H1 (cell line): ENCODE results near the gene THRB. TPM values are rescaled to one million over a fixed set of nuclear protein-coding genes. Genes with fewer than 3 reads are reported as not detected.

ENCODE experiments used
- CTCF ChIA-PET: fragments of 300-600 bp; sonication (Branson Sonifier 250); formaldehyde crosslinking; loops from one replicate; lab custom pipeline; 2021; ENCODE audit not compliant: partially characterized antibody; lab: Charles Lee
- POLR2A ChIA-PET: fragments of 300-600 bp; sonication (Branson Sonifier 250); formaldehyde crosslinking; loops from one replicate; lab custom pipeline; 2021; ENCODE audit warnings: inconsistent platforms; ENCODE audit not compliant: partially characterized antibody; lab: Charles Lee
- DNase-seq, 2 experiments: peaks; one replicate each; pipeline versions ENCODE4 v3.0.0 to v3.0.0-alpha.2; 2010 to 2022; ENCODE audit warnings: low spot score in 2 of 2, low read depth in 1 of 2, mixed read lengths in 1 of 2
- FAIRE-seq: peaks from 2 replicates; lab custom pipeline; 2011; peaks lifted over from hg19 to GRCh38; lab: Jason Lieb, UNC
- H2AFZ ChIP-seq: 2 replicates; pipeline ENCODE4 v1.8.1; 2012; ENCODE audit warnings: low read length, inconsistent platforms
- H2AK5ac ChIP-seq: 2 replicates; pipeline ENCODE4 v1.6.1; 2013; ENCODE audit warnings: low read depth, low read length
- H2BK120ac ChIP-seq: replicated peaks from 2 replicates; pipeline ENCODE3; 2013; ENCODE audit warnings: low read depth, low read length, inconsistent platforms
- H2BK12ac ChIP-seq: 2 replicates; pipeline ENCODE4 v1.6.1; 2013; ENCODE audit warnings: low read depth, low read length
- H2BK15ac ChIP-seq: 2 replicates; pipeline ENCODE4 v1.6.1; 2013; ENCODE audit warnings: low read length
- H2BK20ac ChIP-seq: 2 replicates; pipeline ENCODE4 v1.6.1; 2013; ENCODE audit warnings: low read length
- H2BK5ac ChIP-seq: 2 replicates; pipeline ENCODE4 v1.6.1; 2013; ENCODE audit warnings: low read depth, low read length
- H3K14ac ChIP-seq: 2 replicates; pipeline ENCODE4 v1.6.1; 2013; ENCODE audit warnings: inconsistent platforms; ENCODE audit not compliant: insufficient read length
- H3K18ac ChIP-seq: 2 replicates; pipeline ENCODE4 v1.6.1; 2013; ENCODE audit warnings: low read length; ENCODE audit errors: extremely low read depth
- H3K23ac ChIP-seq: 2 replicates; pipeline ENCODE4 v1.6.1; 2013; ENCODE audit warnings: inconsistent platforms; ENCODE audit not compliant: insufficient read length
- H3K23me2 ChIP-seq: 2 replicates; pipeline ENCODE4 v1.6.1; 2013; ENCODE audit warnings: low read depth, low read length
- H3K27ac ChIP-seq: 2 replicates; pipeline ENCODE4 v1.6.1; 2011; ENCODE audit warnings: low read depth, low read length, inconsistent platforms
- H3K27me3 ChIP-seq, 4 experiments: replicated peaks in 1 of 4; 1 replicate in 1 of 4; 2 replicates in 3 of 4; pipeline versions ENCODE4 v1.6.1 to v1.8.1; 2011 to 2013; ENCODE audit warnings: low read length in 3 of 4, mild to moderate bottlenecking in 3 of 4, inconsistent platforms in 2 of 4, mixed read lengths in 2 of 4, moderate library complexity in 1 of 4; ENCODE audit not compliant: control insufficient read depth in 3 of 4, insufficient read depth in 3 of 4; ENCODE audit errors: extremely low read depth in 1 of 4
- H3K36me3 ChIP-seq, 4 experiments: 2 replicates each; pipeline versions ENCODE4 v1.6.1 to v1.8.1; 2011 to 2013; ENCODE audit warnings: mild to moderate bottlenecking in 4 of 4, low read length in 3 of 4, moderate library complexity in 2 of 4, control low read depth in 1 of 4, inconsistent platforms in 1 of 4; ENCODE audit not compliant: insufficient read depth in 4 of 4, control insufficient read depth in 2 of 4
- H3K4ac ChIP-seq: replicated peaks from 2 replicates; pipeline ENCODE3; 2013; ENCODE audit warnings: low read length, low read depth, mixed read lengths, inconsistent platforms; ENCODE audit not compliant: insufficient read length
- H3K4me1 ChIP-seq, 4 experiments: replicated peaks in 1 of 4; 1 replicate in 1 of 4; 2 replicates in 3 of 4; pipeline versions ENCODE4 v1.6.1 to v1.8.1; 2011 to 2013; ENCODE audit warnings: low read length in 3 of 4, inconsistent platforms in 2 of 4, mixed read lengths in 1 of 4; ENCODE audit not compliant: insufficient read depth in 4 of 4, control insufficient read depth in 3 of 4
- H3K4me2 ChIP-seq, 2 experiments: 2 replicates each; pipeline versions ENCODE4 v1.6.1 to v1.8.1; 2011 to 2013; ENCODE audit warnings: low read depth in 2 of 2, low read length in 2 of 2, control low read depth in 1 of 2, inconsistent platforms in 1 of 2, mild to moderate bottlenecking in 1 of 2; ENCODE audit not compliant: insufficient read depth in 1 of 2
- H3K4me3 ChIP-seq, 4 experiments: fragments of 200-600, 300-600 bp in 1 of 4; sonication (generic), shearing (Covaris generic), sonication (Bioruptor Twin) in 1 of 4; 2 replicates each; pipeline versions ENCODE4 v1.5.1 to v1.8.1; 2011 to 2016; ENCODE audit warnings: low read length in 4 of 4, low read depth in 3 of 4, control low read depth in 2 of 4, inconsistent platforms in 2 of 4, mild to moderate bottlenecking in 2 of 4, mixed read lengths in 1 of 4, moderate library complexity in 1 of 4; ENCODE audit not compliant: insufficient read depth in 2 of 4; ENCODE audit errors: extremely low read depth in 1 of 4
- H3K56ac ChIP-seq: replicated peaks from 2 replicates; pipeline ENCODE3; 2013; ENCODE audit warnings: low read depth, mild to moderate bottlenecking, mixed read lengths, low read length, inconsistent platforms; ENCODE audit not compliant: insufficient read length
- H3K79me1 ChIP-seq: 2 replicates; pipeline ENCODE4 v1.6.1; 2013; ENCODE audit warnings: low read depth, low read length, control low read depth
- H3K79me2 ChIP-seq, 2 experiments: 2 replicates each; pipeline versions ENCODE4 v1.6.1 to v1.8.1; 2012 to 2013; ENCODE audit warnings: low read length in 2 of 2, mild to moderate bottlenecking in 2 of 2, inconsistent platforms in 1 of 2; ENCODE audit not compliant: insufficient read depth in 2 of 2, control insufficient read depth in 1 of 2
- H3K9ac ChIP-seq, 4 experiments: replicated peaks in 1 of 4; 1 replicate in 1 of 4; 2 replicates in 3 of 4; pipeline versions ENCODE4 v1.6.1 to v1.8.1; 2011 to 2013; ENCODE audit warnings: low read depth in 3 of 4, low read length in 3 of 4, control low read depth in 2 of 4, mild to moderate bottlenecking in 2 of 4, moderate library complexity in 2 of 4, inconsistent platforms in 1 of 4; ENCODE audit errors: extremely low read depth in 1 of 4
- H3K9me3 ChIP-seq, 2 experiments: 2 replicates each; pipeline versions ENCODE4 v1.6.1 to v1.8.1; 2012 to 2013; ENCODE audit warnings: mild to moderate bottlenecking in 2 of 2, moderate library complexity in 2 of 2, control low read depth in 1 of 2, inconsistent platforms in 1 of 2, low read depth in 1 of 2, low read length in 1 of 2, mixed read lengths in 1 of 2; ENCODE audit not compliant: insufficient read depth in 2 of 2
- H4K20me1 ChIP-seq, 2 experiments: replicated peaks in 1 of 2; 2 replicates each; pipeline versions ENCODE3 to v1.8.1; 2011 to 2013; ENCODE audit warnings: inconsistent platforms in 2 of 2, low read length in 2 of 2, mild to moderate bottlenecking in 1 of 2; ENCODE audit not compliant: insufficient read depth in 2 of 2, control insufficient read depth in 1 of 2
- H4K5ac ChIP-seq: 2 replicates; pipeline ENCODE4 v1.6.1; 2013; ENCODE audit warnings: low read length, low read depth, mixed read lengths, inconsistent platforms; ENCODE audit not compliant: insufficient read length
- H4K8ac ChIP-seq: 2 replicates; pipeline ENCODE4 v1.8.0; 2013; ENCODE audit warnings: mild to moderate bottlenecking, moderate library complexity, low read length, inconsistent platforms; ENCODE audit not compliant: insufficient read depth; ENCODE audit errors: extremely low read depth
- H4K91ac ChIP-seq: replicated peaks from 2 replicates; pipeline ENCODE3; 2013; ENCODE audit warnings: low read length, mixed read lengths, inconsistent platforms; ENCODE audit not compliant: insufficient read length
- GTF2F1 ChIP-seq: IDR thresholded peaks from 2 replicates; pipeline ENCODE4 v1.6.1; 2012; ENCODE audit warnings: low read depth, low read length, improper control_type of control experiment, borderline replicate concordance
- WGBS, 2 experiments: shearing (Covaris generic) in 1 of 2; methylation state at CpG; one replicate each; pipeline versions ENCODE4 v1.1.6 to v1.1.7; 2013 to 2015; ENCODE audit warnings: low lambda C conversion rate in 2 of 2, mixed read lengths in 2 of 2, inconsistent platforms in 1 of 2, low coverage in 1 of 2, missing lambda C conversion rate in 1 of 2; ENCODE audit not compliant: insufficient replicate concordance in 2 of 2, insufficient coverage in 1 of 2, insufficient read length in 1 of 2; ENCODE audit errors: extremely low coverage in 1 of 2, missing lambda C conversion rate in 1 of 2; 5-methylcytosine and 5-hydroxymethylcytosine counted together
- polyA plus RNA-seq, 7 experiments: library from polyadenylated mRNA; depleted of rRNA in 3 of 7; stranded (reverse) in 5 of 7; unstranded in 2 of 7; fragments of >200 nt in 5 of 7; fragments of 200-250 nt in 2 of 7; gene quantifications; 1 replicate in 5 of 7; 2 replicates in 1 of 7; 4 replicates in 1 of 7; pipeline versions ENCODE4 v1.2.1 to v1.2.3, GENCODE V29; 2011 to 2013; ENCODE audit warnings: missing spikeins in 2 of 7, mixed read lengths in 2 of 7
- total RNA-seq: library from RNA; stranded (reverse); fragmentation: NEBNext Ultra II Directional; extraction: Animal tissue kit (Norgen Biotek cat#: 25700); gene quantifications from 2 replicates; pipeline ENCODE4 v1.2.1, GENCODE V29; 2021

THRB gene
- total and polyA plus RNA-seq, 2 of the 8 experiments (the other 6 are each of a cell fraction or from before 2014, with no cell fraction given): 0.98 to 3.9 TPM

GRCh38 chr3:24303057-24303754, 191.4 kb downstream of the THRB start:
- H3K9ac ChIP-seq: no peak overlapping the region
- CTCF ChIA-PET: interaction anchor here (0.6 to 1.3 kb wide), 2 partner anchors 39 to 256 kb away, joined by 3 to 5 read pairs; no protein-coding TSS in a partner anchor
- peak; percentile 36 for FAIRE-seq

More at GRCh38 chr3:24303057-24303754, 191.4 kb downstream of the THRB start:
- no peak for DNase-seq
- Histone ChIP-seq H2BK15ac (no peak overlapping the region), H3K27me3 (no peaks in the 10 kb centered on the region), H3K4me3 (no peak overlapping the region), H2AFZ (no peak overlapping the region), H3K23me2 (no peaks in the 10 kb centered on the region), H4K20me1 (no peaks in the 10 kb centered on the region), H4K5ac (no peak overlapping the region), H3K9me3 (no peaks in the 10 kb centered on the region), H2AK5ac (no peak overlapping the region), H2BK120ac (no peak overlapping the region), H3K14ac (no peak overlapping the region), H3K56ac (no peak overlapping the region), H3K27ac (no peak overlapping the region), H3K4me2 (no peak overlapping the region), H2BK12ac (0 out of 2 replicates have a peak overlapping the region, but pooled peaks have one; percentile 18), H3K4ac (no peak overlapping the region), H3K23ac (no peak overlapping the region), H4K8ac (no peak overlapping the region), H3K36me3 (no peaks in the 10 kb centered on the region), H2BK5ac (no peak overlapping the region), H3K79me1 (no peaks in the 10 kb centered on the region), H3K18ac (no peak overlapping the region), H2BK20ac (no peak overlapping the region), H3K79me2 (no peaks in the 10 kb centered on the region), H3K4me1 (peaks cover 0 to 4% (median 0%) of the 10 kb centered on the region in 4 experiments; a peak in 1 of 7 replicates), H4K91ac (no peak overlapping the region)
- TF ChIP-seq GTF2F1: no peak
- 86% methylated on average over 7 of the region's 7 CpGs; no CpG with 5 or more reads in 1 of the 2 experiments for WGBS, 2 experiments
- POLR2A ChIA-PET: no interaction called here
